ENCODE measurements around the gene RABEP2.

Gene RABEP2

GRCh38 chr16:28875134-28876018 is 49.7 kb downstream of the RABEP2 start:
- Histone ChIP-seq H3K9me3 (ENCODE audit: control insufficient read depth, low read length) (no peaks in the 10 kb centered on the region), H3K36me3 (ENCODE audit: control insufficient read depth, insufficient read depth, low read length) (no peaks in the 10 kb centered on the region), H3K9ac (no peak overlapping the region), H3K4me2 (ENCODE audit: low read length) (no peak overlapping the region), H3K4me3 (ENCODE audit: low read depth, low read length) (no peak overlapping the region), H2AFZ (no peak overlapping the region), H3K27me3 (ENCODE audit: control insufficient read depth, insufficient read depth, low read length) (no peaks in the 10 kb centered on the region), H3K4me1 (no peaks in the 10 kb centered on the region), H3K27ac (no peak overlapping the region), H3K79me2 (no peaks in the 10 kb centered on the region)
- no peak for TF ChIP-seq CTCF (IDR thresholded peaks at IDR 0.05)

GRCh38 chr16:28874406-28874805 is 50.6 kb downstream of the RABEP2 start:
- no peaks in the 10 kb centered on the region for H3K4me1 ChIP-seq
- no peak for TF ChIP-seq CTCF (IDR thresholded peaks at IDR 0.05)
- H3K4me3 ChIP-seq (ENCODE audit: low read depth, low read length) = no peak overlapping the region
- no peak overlapping the region for H3K4me2 ChIP-seq (ENCODE audit: low read length)
- no peak overlapping the region for H2AFZ ChIP-seq
- no peak overlapping the region for H3K9ac ChIP-seq
- no peaks in the 10 kb centered on the region for H3K79me2 ChIP-seq
- H3K27me3 ChIP-seq (ENCODE audit: control insufficient read depth, insufficient read depth, low read length) = no peaks in the 10 kb centered on the region
- no peaks in the 10 kb centered on the region for H3K9me3 ChIP-seq (ENCODE audit: control insufficient read depth, low read length)
- no peak overlapping the region for H3K27ac ChIP-seq
- no peaks in the 10 kb centered on the region for H3K36me3 ChIP-seq (ENCODE audit: control insufficient read depth, insufficient read depth, low read length)

GRCh38 chr16:28873543-28874201 is 51.4 kb downstream of the RABEP2 start:
- Histone ChIP-seq H3K4me3 (ENCODE audit: low read depth, low read length) (no peak overlapping the region), H3K4me2 (ENCODE audit: low read length) (no peak overlapping the region), H3K9ac (no peak overlapping the region), H3K27ac (no peak overlapping the region), H2AFZ (no peak overlapping the region), H3K9me3 (ENCODE audit: control insufficient read depth, low read length) (no peaks in the 10 kb centered on the region), H3K79me2 (no peaks in the 10 kb centered on the region), H3K36me3 (ENCODE audit: control insufficient read depth, insufficient read depth, low read length) (no peaks in the 10 kb centered on the region), H3K4me1 (no peaks in the 10 kb centered on the region), H3K27me3 (ENCODE audit: control insufficient read depth, insufficient read depth, low read length) (no peaks in the 10 kb centered on the region)
- TF ChIP-seq CTCF (IDR thresholded peaks at IDR 0.05) = peak; percentile 61

- TF ChIP-seq CTCF (IDR thresholded peaks at IDR 0.05) = no peak
- H3K36me3 ChIP-seq (ENCODE audit: control insufficient read depth, insufficient read depth, low read length) = no peaks in the 10 kb centered on the region
- no peak overlapping the region for H3K4me3 ChIP-seq (ENCODE audit: low read depth, low read length)
- no peaks in the 10 kb centered on the region for H3K79me2 ChIP-seq
- no peak overlapping the region for H3K4me2 ChIP-seq (ENCODE audit: low read length)
- H3K4me1 ChIP-seq = no peaks in the 10 kb centered on the region
- no peak overlapping the region for H3K27ac ChIP-seq
- H2AFZ ChIP-seq = no peak overlapping the region
- H3K27me3 ChIP-seq (ENCODE audit: control insufficient read depth, insufficient read depth, low read length) = no peaks in the 10 kb centered on the region
- no peak overlapping the region for H3K9ac ChIP-seq
- H3K9me3 ChIP-seq (ENCODE audit: control insufficient read depth, low read length) = no peaks in the 10 kb centered on the region
Observed at GRCh38 chr16:28872952-28873351, 52.1 kb downstream of the RABEP2 start.

All from parathyroid adenoma (tissue), 2 donors.